ENCODE data around the gene BTG2.

DNA sequence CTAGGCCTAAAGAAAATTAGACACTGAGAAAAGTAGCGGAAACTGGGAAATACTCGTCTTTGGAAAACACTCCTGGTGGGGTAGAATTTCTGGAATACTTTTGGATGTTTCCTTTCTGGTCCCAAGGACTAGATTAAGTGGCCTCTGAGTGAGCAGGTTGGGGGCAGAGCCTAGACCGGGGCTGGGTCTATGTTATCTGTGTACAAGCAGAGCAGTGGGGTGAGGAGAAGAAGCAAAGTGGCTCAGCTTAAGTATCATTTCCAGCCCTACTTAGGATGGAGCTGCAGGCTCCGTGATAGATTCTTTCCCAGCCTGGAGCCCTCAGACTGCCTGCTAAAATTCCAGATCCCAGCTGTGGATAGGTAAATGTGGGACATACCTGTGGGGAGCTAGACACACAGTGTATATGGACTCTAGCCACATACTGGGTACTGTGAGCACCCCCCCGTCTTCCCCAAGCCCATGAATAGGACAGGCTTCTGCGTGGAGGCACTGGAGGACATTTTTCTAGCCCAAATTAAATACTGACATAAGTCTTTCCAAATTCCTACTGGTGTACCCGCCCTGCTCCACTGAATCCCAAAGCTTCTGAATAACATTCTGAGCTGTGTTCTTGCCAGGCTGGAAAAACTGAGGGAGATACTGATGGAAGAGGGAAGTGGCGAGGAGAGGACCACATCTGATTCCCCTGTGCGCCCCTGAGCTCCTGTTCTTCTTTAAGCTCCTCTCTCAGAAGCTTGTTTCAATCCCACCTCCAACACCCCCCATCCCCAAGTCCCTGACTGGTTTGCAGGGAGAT, 38.8 kb downstream of the BTG2 start:
- no peak for TF ChIP-seq SP1 (CRISPR knock-in tag; conservative IDR thresholded peaks at IDR 0.05)
- TF ChIP-seq, protein P1, sequence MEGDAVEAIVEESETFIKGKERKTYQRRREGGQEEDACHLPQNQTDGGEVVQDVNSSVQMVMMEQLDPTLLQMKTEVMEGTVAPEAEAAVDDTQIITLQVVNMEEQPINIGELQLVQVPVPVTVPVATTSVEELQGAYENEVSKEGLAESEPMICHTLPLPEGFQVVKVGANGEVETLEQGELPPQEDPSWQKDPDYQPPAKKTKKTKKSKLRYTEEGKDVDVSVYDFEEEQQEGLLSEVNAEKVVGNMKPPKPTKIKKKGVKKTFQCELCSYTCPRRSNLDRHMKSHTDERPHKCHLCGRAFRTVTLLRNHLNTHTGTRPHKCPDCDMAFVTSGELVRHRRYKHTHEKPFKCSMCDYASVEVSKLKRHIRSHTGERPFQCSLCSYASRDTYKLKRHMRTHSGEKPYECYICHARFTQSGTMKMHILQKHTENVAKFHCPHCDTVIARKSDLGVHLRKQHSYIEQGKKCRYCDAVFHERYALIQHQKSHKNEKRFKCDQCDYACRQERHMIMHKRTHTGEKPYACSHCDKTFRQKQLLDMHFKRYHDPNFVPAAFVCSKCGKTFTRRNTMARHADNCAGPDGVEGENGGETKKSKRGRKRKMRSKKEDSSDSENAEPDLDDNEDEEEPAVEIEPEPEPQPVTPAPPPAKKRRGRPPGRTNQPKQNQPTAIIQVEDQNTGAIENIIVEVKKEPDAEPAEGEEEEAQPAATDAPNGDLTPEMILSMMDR (IDR thresholded peaks at IDR 0.05) = no peak
- TF ChIP-seq MAX (CRISPR knock-in tag; IDR thresholded peaks at IDR 0.05) = no peak
- no peak for TF ChIP-seq ZNF671 (CRISPR knock-in tag; IDR thresholded peaks at IDR 0.05)
- no peak for TF ChIP-seq ZNF232 (CRISPR knock-in tag; IDR thresholded peaks at IDR 0.05)
- TF ChIP-seq PRRX2 (CRISPR knock-in tag; IDR thresholded peaks at IDR 0.05) = no peak
- no peak for TF ChIP-seq NFYB (CRISPR knock-in tag; conservative IDR thresholded peaks at IDR 0.05; ENCODE audit: low read depth)
- no peak for TF ChIP-seq TEAD4 (CRISPR knock-in tag; IDR thresholded peaks at IDR 0.05)
- TF ChIP-seq, protein P2, sequence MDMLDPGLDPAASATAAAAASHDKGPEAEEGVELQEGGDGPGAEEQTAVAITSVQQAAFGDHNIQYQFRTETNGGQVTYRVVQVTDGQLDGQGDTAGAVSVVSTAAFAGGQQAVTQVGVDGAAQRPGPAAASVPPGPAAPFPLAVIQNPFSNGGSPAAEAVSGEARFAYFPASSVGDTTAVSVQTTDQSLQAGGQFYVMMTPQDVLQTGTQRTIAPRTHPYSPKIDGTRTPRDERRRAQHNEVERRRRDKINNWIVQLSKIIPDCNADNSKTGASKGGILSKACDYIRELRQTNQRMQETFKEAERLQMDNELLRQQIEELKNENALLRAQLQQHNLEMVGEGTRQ (CRISPR knock-in tag; IDR thresholded peaks at IDR 0.05) = no peak
- TF ChIP-seq TEAD1 (CRISPR knock-in tag; IDR thresholded peaks at IDR 0.05) = no peak
- TF ChIP-seq TCF7 (CRISPR knock-in tag; IDR thresholded peaks at IDR 0.05; ENCODE audit: low read depth) = no peak
- TF ChIP-seq FOXP1 (CRISPR knock-in tag; IDR thresholded peaks at IDR 0.05; ENCODE audit: borderline replicate concordance) = no peak
- no peak for TF ChIP-seq E2F4 (CRISPR knock-in tag; IDR thresholded peaks at IDR 0.05; ENCODE audit: borderline replicate concordance, low read depth)
- no peak for TF ChIP-seq ZBTB43 (CRISPR knock-in tag; IDR thresholded peaks at IDR 0.05)

Measured in WTC11 (cell line).